ENCODE results near the gene ZCCHC7.
"Not testable (repeated sequence)": the region's sequence is repeated elsewhere in the genome, so short reads cannot be mapped to it uniquely, and the experiment has no call there.

The ZCCHC7 gene

DNA sequence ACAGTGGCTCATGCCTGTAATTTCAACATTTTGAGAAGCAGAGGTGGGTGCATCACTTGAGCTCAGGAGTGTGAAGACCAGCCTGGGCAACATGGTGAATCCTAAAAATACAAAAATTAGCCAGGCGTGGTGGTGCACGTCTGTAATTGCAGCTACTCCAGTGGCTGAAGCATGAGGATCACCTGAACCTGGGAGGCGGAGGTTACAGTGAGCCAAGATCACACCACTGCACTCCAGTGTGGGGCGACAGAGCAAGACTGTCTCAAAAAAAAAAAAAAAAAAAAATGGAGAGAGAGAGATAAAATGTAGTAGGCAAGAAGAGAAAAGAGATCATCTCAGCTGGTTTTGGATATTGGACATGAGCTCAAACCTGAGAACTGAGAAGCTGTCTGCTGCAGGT, 23.7 kb upstream of the ZCCHC7 start:
- WGBS = 91% methylated on average over 4 of the region's 4 CpGs
- Histone ChIP-seq H3K9ac (ENCODE audit: low read depth, low read length) (no peak overlapping the region), H3K27ac (ENCODE audit: low read depth, low read length) (no peak overlapping the region), H3K4me3 (ENCODE audit: low read length) (no peak overlapping the region), H3K9me3 (ENCODE audit: insufficient read depth, low read depth, low read length) (no peaks in the 10 kb centered on the region), H3K36me3 (ENCODE audit: insufficient read depth, low read length) (no peaks in the 10 kb centered on the region), H3K4me1 (ENCODE audit: insufficient read depth, low read length) (0 out of 2 replicates have a peak, but pooled peaks cover 8% of the 10 kb centered on the region), H3K27me3 (ENCODE audit: insufficient read depth, low read length) (no peaks in the 10 kb centered on the region)

DNA sequence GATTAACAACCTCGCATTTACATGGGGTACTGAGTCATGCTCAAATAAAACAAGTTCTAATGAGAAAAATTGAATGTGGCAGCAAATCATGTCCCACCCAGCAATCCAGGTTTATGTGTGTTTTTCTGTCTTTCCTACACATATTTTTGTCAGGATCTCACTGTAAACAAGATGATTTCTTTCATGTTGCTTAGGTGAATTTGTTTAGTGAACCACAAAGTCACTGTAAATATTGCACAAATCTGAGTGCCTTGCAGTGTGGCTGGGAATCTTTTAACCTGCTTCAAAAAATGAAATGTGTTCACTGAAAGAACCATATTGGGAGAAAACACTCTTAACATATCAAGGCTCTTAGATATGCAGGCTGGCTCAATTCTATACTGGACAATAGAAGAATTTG, 23.1 kb upstream of the ZCCHC7 start:
- Histone ChIP-seq H3K27me3 (ENCODE audit: insufficient read depth, low read length) (no peaks in the 10 kb centered on the region), H3K9ac (ENCODE audit: low read depth, low read length) (no peak overlapping the region), H3K4me3 (ENCODE audit: low read length) (no peak overlapping the region), H3K36me3 (ENCODE audit: insufficient read depth, low read length) (no peaks in the 10 kb centered on the region), H3K9me3 (ENCODE audit: insufficient read depth, low read depth, low read length) (no peaks in the 10 kb centered on the region), H3K4me1 (ENCODE audit: insufficient read depth, low read length) (0 out of 2 replicates have a peak, but pooled peaks cover 8% of the 10 kb centered on the region), H3K27ac (ENCODE audit: low read depth, low read length) (no peak overlapping the region)
- WGBS = no CpG with 5 or more reads among the region's 1 CpG

DNA sequence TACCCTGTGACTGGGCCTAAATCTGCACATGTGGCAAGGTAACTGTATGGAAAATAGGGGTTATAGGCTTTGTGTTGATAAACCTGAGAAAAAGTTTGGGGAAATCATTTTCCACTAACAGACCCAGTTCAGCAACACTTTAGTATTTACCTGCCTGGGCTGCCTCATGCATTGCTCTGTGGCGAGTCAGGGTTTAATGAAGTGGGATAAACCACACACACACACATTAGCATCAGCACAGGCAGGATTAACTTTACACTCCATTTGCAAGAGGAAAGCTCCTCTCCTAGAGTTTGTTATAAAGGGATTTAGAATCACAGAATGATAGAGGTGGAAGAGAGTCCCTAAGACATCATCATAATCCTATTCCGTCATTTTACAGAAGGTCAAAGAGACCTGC, 20.0 kb upstream of the ZCCHC7 start:
- Histone ChIP-seq H3K9me3 (ENCODE audit: insufficient read depth, low read depth, low read length) (no peaks in the 10 kb centered on the region), H3K4me3 (ENCODE audit: low read length) (no peak overlapping the region), H3K4me1 (ENCODE audit: insufficient read depth, low read length) (0 out of 2 replicates have a peak, but pooled peaks cover 8% of the 10 kb centered on the region), H3K27me3 (ENCODE audit: insufficient read depth, low read length) (no peaks in the 10 kb centered on the region), H3K36me3 (ENCODE audit: insufficient read depth, low read length) (no peaks in the 10 kb centered on the region), H3K27ac (ENCODE audit: low read depth, low read length) (no peak overlapping the region; the same call in 1 of the 2 replicates), H3K9ac (ENCODE audit: low read depth, low read length) (no peak overlapping the region)
- WGBS = 68% methylated on average over 2 of the region's 2 CpGs

DNA sequence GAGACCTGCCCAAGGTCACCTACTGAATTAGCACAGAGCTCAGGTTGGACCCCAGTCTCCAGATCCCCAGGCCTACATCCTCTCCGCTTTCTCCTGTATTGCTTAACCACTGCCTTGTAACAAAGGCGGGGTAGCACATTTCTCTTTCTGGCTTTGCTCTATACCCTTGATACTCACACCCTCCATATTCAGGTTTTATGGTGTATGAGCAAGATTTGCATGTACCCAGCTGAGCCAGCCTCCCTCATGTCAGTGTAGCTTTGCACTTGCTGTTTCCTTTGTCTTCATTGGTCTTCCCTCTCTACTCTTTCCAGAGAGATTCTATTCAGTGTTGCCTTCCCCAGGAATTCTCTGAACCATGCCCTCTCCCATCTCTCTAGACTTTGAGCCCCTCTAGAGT, 19.6 kb upstream of the ZCCHC7 start:
- 93% methylated on average over 2 of the region's 2 CpGs for WGBS
- Histone ChIP-seq H3K36me3 (ENCODE audit: insufficient read depth, low read length) (no peaks in the 10 kb centered on the region), H3K4me3 (ENCODE audit: low read length) (no peak overlapping the region), H3K9ac (ENCODE audit: low read depth, low read length) (no peak overlapping the region), H3K27ac (ENCODE audit: low read depth, low read length) (no peak overlapping the region), H3K4me1 (ENCODE audit: insufficient read depth, low read length) (0 out of 2 replicates have a peak, but pooled peaks cover 8% of the 10 kb centered on the region), H3K9me3 (ENCODE audit: insufficient read depth, low read depth, low read length) (no peaks in the 10 kb centered on the region), H3K27me3 (ENCODE audit: insufficient read depth, low read length) (no peaks in the 10 kb centered on the region)

DNA sequence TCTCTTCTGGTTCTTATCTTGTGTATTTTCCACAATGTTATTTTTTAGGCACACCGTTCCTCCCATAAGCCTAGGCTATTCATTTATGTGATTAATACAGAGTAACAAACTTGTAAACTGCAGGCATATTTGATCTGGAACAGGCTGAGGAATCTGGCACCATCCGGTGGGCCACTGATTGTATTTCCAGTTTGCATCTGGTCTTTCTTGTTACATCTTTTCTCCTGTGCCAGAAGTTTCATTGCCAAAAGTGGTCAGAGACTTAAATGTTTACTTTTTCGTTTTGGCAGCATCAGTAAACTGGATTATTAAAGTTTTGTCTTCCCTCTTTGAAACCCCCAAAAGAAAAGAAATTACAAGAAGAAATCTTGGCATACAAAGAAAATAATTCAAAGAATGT, 17.9 kb upstream of the ZCCHC7 start:
- Histone ChIP-seq H3K9me3 (ENCODE audit: insufficient read depth, low read depth, low read length) (no peaks in the 10 kb centered on the region), H3K4me1 (ENCODE audit: insufficient read depth, low read length) (0 out of 2 replicates have a peak, but pooled peaks cover 8% of the 10 kb centered on the region), H3K27me3 (ENCODE audit: insufficient read depth, low read length) (no peaks in the 10 kb centered on the region), H3K4me3 (ENCODE audit: low read length) (no peak overlapping the region), H3K27ac (ENCODE audit: low read depth, low read length) (no peak overlapping the region), H3K36me3 (ENCODE audit: insufficient read depth, low read length) (no peaks in the 10 kb centered on the region), H3K9ac (ENCODE audit: low read depth, low read length) (no peak overlapping the region)
- WGBS = 98% methylated on average over 2 of the region's 3 CpGs

DNA sequence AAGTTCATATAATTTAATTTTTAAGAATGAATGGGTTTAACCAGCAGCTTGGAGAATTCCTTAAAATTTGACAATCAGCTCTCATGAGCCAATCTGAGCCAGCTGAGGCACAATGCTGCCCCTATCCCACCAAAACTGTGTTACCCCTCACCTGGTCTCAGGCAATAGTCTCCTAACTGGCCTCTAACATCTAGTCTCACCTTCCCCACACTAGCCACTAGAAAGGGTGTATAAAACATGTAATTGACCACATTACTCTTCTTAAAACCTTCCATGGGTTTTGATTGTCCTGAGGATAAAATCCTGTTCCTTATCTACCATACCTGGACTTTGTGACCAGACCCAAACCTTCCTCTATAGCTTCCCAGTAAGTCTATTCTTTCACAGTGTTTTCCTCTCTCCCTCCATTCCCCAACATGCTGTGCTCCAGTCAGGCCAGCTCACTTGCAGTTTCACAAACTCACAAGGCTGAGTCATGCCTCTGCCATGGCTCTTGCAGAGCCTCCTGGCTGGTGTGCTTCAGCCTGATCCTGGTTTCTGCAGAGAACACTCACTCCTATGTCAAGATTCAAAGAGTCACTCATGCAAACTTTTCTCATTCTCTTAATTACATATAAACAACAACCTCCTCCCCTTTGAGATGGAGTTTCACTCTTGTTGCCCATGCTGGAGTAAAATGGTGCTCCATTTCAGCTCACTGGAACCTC, 16.0 kb upstream of the ZCCHC7 start:
- Histone ChIP-seq H3K27ac (ENCODE audit: low read depth, low read length) (no peak overlapping the region), H3K36me3 (ENCODE audit: insufficient read depth, low read length) (no peaks in the 10 kb centered on the region), H3K9ac (ENCODE audit: low read depth, low read length) (no peak overlapping the region), H3K4me1 (ENCODE audit: insufficient read depth, low read length) (0 out of 2 replicates have a peak, but pooled peaks cover 8% of the 10 kb centered on the region), H3K9me3 (ENCODE audit: insufficient read depth, low read depth, low read length) (0 out of 2 replicates have a peak, but pooled peaks cover 3% of the 10 kb centered on the region), H3K27me3 (ENCODE audit: insufficient read depth, low read length) (no peaks in the 10 kb centered on the region), H3K4me3 (ENCODE audit: low read length) (no peak overlapping the region)

DNA sequence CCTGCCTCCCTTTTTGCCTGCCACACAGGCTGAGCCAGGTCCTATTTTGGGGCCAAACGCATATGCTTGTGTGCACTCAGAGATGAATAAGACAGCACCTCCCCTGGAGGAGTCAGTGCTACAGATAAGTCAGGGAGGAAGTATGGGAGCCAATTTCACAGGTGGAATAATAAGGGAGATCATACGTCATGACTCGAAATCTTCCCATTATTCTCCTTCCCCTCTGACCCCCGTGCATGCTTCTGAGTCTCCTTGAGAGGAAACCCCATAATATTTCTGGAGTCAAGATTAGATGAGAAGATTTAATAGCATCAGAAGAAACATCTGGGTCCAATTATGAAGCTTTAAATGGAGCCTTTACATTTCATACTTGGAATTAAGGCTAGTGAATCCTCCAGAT, 15.1 kb upstream of the ZCCHC7 start:
- Histone ChIP-seq H3K9ac (ENCODE audit: low read depth, low read length) (no peak overlapping the region), H3K9me3 (ENCODE audit: insufficient read depth, low read depth, low read length) (0 out of 2 replicates have a peak, but pooled peaks cover 3% of the 10 kb centered on the region), H3K27ac (ENCODE audit: low read depth, low read length) (no peak overlapping the region), H3K27me3 (ENCODE audit: insufficient read depth, low read length) (no peaks in the 10 kb centered on the region), H3K4me1 (ENCODE audit: insufficient read depth, low read length) (0 out of 2 replicates have a peak, but pooled peaks cover 5% of the 10 kb centered on the region), H3K36me3 (ENCODE audit: insufficient read depth, low read length) (no peaks in the 10 kb centered on the region), H3K4me3 (ENCODE audit: low read length) (no peak overlapping the region)
- 97% methylated on average over 3 of the region's 4 CpGs for WGBS

DNA sequence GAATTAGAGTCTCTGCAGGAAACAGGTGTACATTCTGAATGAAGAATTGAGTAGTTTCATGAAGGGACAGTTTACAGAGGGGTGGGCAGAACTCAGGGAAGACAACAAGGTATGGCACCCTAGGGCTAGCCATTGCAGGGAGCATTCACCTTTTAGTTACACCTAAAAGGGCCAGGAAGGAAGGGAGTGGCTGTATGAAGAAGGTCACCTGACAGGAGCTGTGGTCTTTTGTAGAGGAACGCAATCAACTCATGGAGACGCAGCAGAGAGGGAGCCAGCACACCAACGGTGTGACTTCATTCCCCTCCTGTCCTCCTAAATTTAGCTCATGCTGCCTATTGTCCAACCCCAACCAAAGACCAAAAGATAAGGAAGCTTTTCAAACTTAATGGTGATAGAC, 12.7 kb upstream of the ZCCHC7 start:
- Histone ChIP-seq H3K4me1 (ENCODE audit: insufficient read depth, low read length) (no peaks in the 10 kb centered on the region), H3K27me3 (ENCODE audit: insufficient read depth, low read length) (no peaks in the 10 kb centered on the region), H3K9me3 (ENCODE audit: insufficient read depth, low read depth, low read length) (0 out of 2 replicates have a peak, but pooled peaks cover 3% of the 10 kb centered on the region), H3K27ac (ENCODE audit: low read depth, low read length) (no peak overlapping the region), H3K36me3 (ENCODE audit: insufficient read depth, low read length) (no peaks in the 10 kb centered on the region), H3K4me3 (ENCODE audit: low read length) (no peak overlapping the region), H3K9ac (ENCODE audit: low read depth, low read length) (no peak overlapping the region)
- 95% methylated on average over 3 of the region's 3 CpGs for WGBS

DNA sequence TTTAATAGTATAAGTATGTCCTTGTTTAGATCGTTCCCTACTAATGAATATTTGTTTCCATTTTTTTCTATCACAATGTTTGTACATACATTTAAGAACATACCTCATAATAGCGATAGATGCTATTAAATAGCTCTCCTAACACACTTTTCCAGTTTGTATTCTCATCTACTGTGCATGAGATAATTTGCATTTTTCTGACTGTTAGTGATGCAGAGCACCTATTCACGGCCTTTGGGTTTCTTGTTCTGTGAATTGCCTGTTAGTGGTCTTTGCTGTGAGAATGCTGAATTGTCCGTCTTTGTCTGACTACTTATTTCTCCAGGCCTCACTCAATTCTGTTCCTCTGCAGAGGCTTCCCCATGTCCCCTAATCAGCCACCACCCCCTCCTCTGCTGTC, 5.9 kb upstream of the ZCCHC7 start:
- not testable (repeated sequence) for H3K36me3 ChIP-seq (ENCODE audit: insufficient read depth, low read length); H3K27ac ChIP-seq (ENCODE audit: low read depth, low read length); H3K4me3 ChIP-seq (ENCODE audit: low read length); H3K4me1 ChIP-seq (ENCODE audit: insufficient read depth, low read length); H3K9ac ChIP-seq (ENCODE audit: low read depth, low read length); H3K27me3 ChIP-seq (ENCODE audit: insufficient read depth, low read length); H3K9me3 ChIP-seq (ENCODE audit: insufficient read depth, low read depth, low read length)
- 100% methylated on average over 3 of the region's 4 CpGs for WGBS

DNA sequence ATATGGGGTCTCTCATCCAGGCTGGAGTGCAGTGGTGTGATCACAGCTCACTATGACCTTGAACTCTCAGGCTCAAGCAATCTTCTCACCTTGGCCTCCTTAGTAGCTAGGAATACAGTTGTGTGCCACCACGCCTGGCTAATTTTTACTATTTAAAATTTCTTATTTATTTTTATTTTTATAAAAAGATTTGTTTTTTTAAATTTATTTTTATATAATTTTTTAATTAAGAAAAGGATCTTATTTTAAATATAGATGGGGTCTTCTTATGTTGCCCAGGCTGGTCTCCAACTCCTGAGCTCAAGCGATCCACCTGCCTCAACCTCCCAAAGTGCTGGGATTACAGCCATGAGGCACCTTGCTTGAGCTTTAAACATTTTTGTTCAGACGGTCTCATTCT, 2.4 kb upstream of the ZCCHC7 start:
- Histone ChIP-seq H3K9me3 (ENCODE audit: insufficient read depth, low read depth, low read length) (peaks cover 5% of the 10 kb centered on the region; the same call in 1 of the 2 replicates), H3K9ac (ENCODE audit: low read depth, low read length) (no peak overlapping the region), H3K27me3 (ENCODE audit: insufficient read depth, low read length) (peaks cover 4% of the 10 kb centered on the region; the same call in 1 of the 2 replicates), H3K36me3 (ENCODE audit: insufficient read depth, low read length) (no peaks in the 10 kb centered on the region), H3K27ac (ENCODE audit: low read depth, low read length) (no peak overlapping the region), H3K4me3 (ENCODE audit: low read length) (no peak overlapping the region), H3K4me1 (ENCODE audit: insufficient read depth, low read length) (peaks cover 6% of the 10 kb centered on the region; the same call in 1 of the 2 replicates)
- 96% methylated on average over 2 of the region's 3 CpGs for WGBS

DNA sequence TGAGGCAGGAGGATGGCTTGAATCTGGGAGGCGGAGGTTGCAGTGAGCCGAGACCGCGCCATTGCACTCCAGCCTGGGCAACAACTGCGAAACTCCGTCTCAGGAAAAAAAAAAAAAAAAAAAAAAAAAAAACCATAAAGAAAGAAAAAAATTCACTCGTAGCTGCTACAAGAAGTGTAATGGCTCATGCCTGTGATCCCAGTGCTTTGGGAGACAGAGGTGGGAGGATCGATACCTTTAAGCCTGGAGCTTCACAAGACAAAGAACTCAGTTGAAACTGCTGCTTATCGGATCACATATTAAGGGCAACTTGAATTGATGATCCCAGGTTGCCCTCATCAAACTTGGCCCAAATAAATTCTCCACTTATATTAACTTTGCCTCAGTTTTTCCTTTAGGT, 1.0 kb upstream of the ZCCHC7 start:
- 96% methylated on average over 6 of the region's 9 CpGs for WGBS
- Histone ChIP-seq H3K27ac (ENCODE audit: low read depth, low read length) (no peak overlapping the region), H3K36me3 (ENCODE audit: insufficient read depth, low read length) (no peaks in the 10 kb centered on the region), H3K4me1 (ENCODE audit: insufficient read depth, low read length) (peaks cover 6% of the 10 kb centered on the region; the same call in 1 of the 2 replicates), H3K4me3 (ENCODE audit: low read length) (peak overlapping the region; percentile 73), H3K9ac (ENCODE audit: low read depth, low read length) (peak overlapping the region; percentile 75; the same call in 1 of the 2 replicates), H3K27me3 (ENCODE audit: insufficient read depth, low read length) (peaks cover 4% of the 10 kb centered on the region; the same call in 1 of the 2 replicates), H3K9me3 (ENCODE audit: insufficient read depth, low read depth, low read length) (peaks cover 5% of the 10 kb centered on the region; the same call in 1 of the 2 replicates)
